IMR-90 (cell line): ENCODE measurements around the gene GCNA.
"Not testable (repeated sequence)": the region's sequence is repeated elsewhere in the genome, so short reads cannot be mapped to it uniquely, and the experiment has no call there.

ENCODE experiments used
- BHLHE40 ChIP-seq: fragments of 150-350 bp; IDR thresholded peaks from 2 replicates; pipeline ENCODE4 v1.6.1; 2016; ENCODE audit warnings: mild to moderate bottlenecking, low read depth, low read length
- MAFK ChIP-seq: IDR thresholded peaks from 2 replicates; pipeline ENCODE4 v1.6.1; 2012; ENCODE audit warnings: low read depth, low read length, improper control_type of control experiment
- MXI1 ChIP-seq: IDR thresholded peaks from 2 replicates; pipeline ENCODE4 v1.6.1; 2012; ENCODE audit warnings: low read depth, mild to moderate bottlenecking, low read length, moderate library complexity, borderline replicate concordance
- TF ChIP-seq, protein P1 (sequence below): conservative IDR thresholded peaks from 2 replicates; pipeline ENCODE4 v1.5.1; 2012; ENCODE audit warnings: mild to moderate bottlenecking, low read depth, low read length, improper control_type of control experiment

DNA sequence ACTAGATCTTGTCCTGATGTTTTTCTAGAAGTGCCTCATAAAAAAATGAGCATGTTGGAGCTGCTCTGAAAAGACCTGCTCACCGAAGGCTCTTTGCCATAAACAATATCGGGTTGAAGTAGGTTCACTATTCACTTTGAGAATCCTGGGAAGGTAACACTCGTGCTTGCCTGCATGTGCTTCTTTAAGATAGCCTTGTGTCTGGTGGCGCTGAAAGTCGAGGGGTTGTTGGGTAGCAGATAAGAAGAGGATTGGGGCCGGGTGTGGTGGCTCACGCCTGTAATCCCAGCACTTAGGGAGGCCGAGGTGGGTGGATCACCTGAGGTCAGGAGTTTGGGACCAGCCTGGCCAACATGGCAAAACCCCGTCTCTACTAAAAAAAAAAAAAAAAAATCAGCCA, 33.5 kb downstream of the GCNA start:
- TF ChIP-seq MAFK, BHLHE40, MXI1: not testable (repeated sequence)
- TF ChIP-seq, protein P1, sequence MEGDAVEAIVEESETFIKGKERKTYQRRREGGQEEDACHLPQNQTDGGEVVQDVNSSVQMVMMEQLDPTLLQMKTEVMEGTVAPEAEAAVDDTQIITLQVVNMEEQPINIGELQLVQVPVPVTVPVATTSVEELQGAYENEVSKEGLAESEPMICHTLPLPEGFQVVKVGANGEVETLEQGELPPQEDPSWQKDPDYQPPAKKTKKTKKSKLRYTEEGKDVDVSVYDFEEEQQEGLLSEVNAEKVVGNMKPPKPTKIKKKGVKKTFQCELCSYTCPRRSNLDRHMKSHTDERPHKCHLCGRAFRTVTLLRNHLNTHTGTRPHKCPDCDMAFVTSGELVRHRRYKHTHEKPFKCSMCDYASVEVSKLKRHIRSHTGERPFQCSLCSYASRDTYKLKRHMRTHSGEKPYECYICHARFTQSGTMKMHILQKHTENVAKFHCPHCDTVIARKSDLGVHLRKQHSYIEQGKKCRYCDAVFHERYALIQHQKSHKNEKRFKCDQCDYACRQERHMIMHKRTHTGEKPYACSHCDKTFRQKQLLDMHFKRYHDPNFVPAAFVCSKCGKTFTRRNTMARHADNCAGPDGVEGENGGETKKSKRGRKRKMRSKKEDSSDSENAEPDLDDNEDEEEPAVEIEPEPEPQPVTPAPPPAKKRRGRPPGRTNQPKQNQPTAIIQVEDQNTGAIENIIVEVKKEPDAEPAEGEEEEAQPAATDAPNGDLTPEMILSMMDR: not testable (repeated sequence)
